GM13977 (cell line): ENCODE data around the gene NINL.
"Not testable (repeated sequence)": the region's sequence is repeated elsewhere in the genome, so short reads cannot be mapped to it uniquely, and the experiment has no call there.

Experiments
- DNase-seq: peaks from one replicate; pipeline ENCODE4 v3.0.0; 2012; ENCODE audit warnings: low spot score
- CTCF ChIP-seq: IDR thresholded peaks from 2 replicates; pipeline ENCODE4 v1.5.1; 2012; ENCODE audit warnings: mild to moderate bottlenecking, control low read depth; ENCODE audit not compliant: insufficient read depth; ENCODE audit errors: extremely low read depth, missing control alignments
- in situ Hi-C: fragments of 300-500 bp; cut with MboI; formaldehyde crosslinking; loops from one replicate; pipeline ENCODE4 v1.12.0; 2022; ENCODE audit warnings: low sequenced_read_pairs, low pct_unique_long_range_greater_than_20kb, mixed read lengths, inconsistent platforms; ENCODE audit not compliant: unreplicated experiment

The NINL gene

GRCh38 chr20:25606094-25606695 lies 20.9 kb upstream of the NINL start:
- no peak for TF ChIP-seq CTCF
- in situ Hi-C loops: no loop called here
- no peak for DNase-seq

- in situ Hi-C loops: no loop called here
- no peak for TF ChIP-seq CTCF
Observed at GRCh38 chr20:25605148-25605547, 19.8 kb upstream of the NINL start.

GRCh38 chr20:25604611-25605010 lies 19.3 kb upstream of the NINL start:
- TF ChIP-seq CTCF: no peak

More at GRCh38 chr20:25605148-25605547, 19.8 kb upstream of the NINL start:
- DNase-seq: no peak

DNA sequence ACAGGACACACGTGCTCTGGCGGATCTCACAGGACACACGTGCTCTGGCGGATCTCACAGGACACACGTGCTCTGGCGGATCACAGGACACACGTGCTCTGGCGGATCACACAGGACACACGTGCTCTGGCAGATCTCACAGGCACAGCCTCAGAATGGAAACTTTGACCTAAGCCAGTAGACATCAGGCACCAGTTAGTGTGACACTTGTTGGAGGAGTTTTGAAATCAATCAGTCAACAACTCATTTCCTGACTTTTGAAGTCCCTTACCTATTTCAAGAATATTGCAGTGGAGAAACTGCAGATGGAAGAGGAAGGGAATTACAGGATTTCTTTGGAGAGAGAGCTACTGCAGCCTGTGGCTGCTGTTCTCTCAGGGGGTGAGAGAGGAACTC lies 17.6 kb upstream of the NINL start:
- in situ Hi-C loops, DNase-seq: not testable (repeated sequence)

More at GRCh38 chr20:25604611-25605010, 19.3 kb upstream of the NINL start:
- no peak for DNase-seq
- in situ Hi-C loops: no loop called here

DNA sequence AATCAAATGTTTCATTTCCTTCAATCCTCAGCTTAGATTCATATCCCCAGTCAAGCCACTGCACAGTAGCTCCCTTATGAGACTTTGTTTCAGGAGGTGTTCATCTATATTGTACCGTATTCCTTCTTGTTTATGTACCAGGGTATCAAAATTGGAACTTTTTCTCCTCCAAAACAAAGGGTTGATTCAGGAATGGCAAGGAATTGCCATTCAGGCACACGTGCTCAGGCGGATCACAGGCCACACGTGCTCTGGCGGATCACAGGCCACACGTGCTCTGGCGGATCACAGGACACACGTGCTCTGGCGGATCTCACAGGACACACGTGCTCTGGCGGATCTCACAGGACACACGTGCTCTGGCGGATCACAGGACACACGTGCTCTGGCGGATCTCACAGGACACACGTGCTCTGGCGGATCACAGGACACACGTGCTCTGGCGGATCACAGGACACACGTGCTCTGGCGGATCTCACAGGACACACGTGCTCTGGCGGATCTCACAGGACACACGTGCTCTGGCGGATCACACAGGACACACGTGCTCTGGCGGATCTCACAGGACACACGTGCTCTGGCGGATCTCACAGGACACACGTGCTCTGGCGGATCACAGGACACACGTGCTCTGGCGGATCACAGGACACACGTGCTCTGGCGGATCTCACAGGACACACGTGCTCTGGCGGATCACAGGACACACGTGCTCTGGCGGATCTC lies 17.0 kb upstream of the NINL start:
- DNase-seq, in situ Hi-C loops: not testable (repeated sequence)

DNA sequence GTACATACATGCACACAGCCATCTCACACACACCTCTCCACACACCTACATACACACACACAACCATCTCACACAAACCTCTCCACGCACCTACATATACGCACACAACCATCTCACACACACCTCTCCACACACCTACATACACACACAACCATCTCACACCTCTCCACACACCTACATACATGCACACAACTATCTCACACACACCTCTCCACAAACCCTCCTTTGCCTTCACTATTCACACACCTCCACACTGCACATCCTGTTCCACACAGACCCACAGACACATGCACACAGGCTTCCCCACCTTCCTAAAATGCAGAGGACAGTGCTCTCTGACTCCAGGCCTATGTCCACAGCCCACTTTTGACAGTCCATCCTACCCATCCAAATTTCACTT lies 16.3 kb upstream of the NINL start:
- DNase-seq: no peak
- in situ Hi-C loops: no loop called here
- no peak for TF ChIP-seq CTCF

DNA sequence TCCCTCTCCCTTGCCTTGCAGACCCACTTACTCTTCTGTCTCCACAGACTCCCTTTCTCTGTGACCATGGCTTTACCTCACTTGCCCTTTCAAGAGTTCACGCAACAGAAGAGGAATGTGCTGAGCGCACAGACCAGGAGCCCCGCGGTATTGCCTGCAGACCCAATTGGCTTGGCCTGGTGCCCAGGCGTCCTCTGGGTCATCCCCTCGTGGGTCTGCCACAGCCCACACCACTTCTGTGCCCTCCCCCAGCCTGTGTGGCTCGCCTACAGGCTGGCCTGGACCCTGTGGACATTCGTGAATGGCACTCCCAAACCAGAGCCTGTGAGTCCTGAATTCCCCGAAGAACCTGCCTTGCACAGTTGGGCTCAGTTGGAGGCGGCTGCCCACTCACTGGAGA lies 15.3 kb upstream of the NINL start:
- TF ChIP-seq CTCF: no peak
- in situ Hi-C loops: no loop called here
- DNase-seq: no peak
